HG02884 (cell line): ENCODE measurements around the gene RUBCN.
"Not testable (repeated sequence)": the region's sequence is repeated elsewhere in the genome, so short reads cannot be mapped to it uniquely, and the experiment has no call there.

Experiments used
- ATAC-seq: cut with Tn5 transposase; IDR thresholded peaks from one replicate; pipeline ENCODE4 v1.9.1; 2021; ENCODE audit warnings: mild to moderate bottlenecking, moderate library complexity; ENCODE audit not compliant: unreplicated experiment

Gene RUBCN

DNA sequence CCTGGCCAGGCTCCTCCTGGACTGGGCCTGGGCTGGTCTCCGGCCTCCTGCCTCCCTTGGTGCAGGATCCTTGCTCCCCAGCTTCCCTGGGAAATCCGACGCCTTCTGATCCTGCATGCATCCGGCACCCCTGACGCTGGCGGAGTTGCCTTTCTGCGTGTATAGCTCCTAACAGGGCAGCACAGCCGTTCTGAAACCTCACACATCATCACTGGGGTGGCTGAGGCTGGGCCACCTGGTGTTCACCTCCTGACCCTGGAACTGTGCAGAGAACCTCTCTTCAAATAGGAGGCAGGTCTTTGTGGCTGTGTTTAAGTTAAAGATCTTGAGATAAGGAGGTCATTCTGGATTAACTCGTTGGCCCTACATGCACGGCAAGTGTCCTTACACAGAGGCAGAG lies 77.6 kb downstream of the RUBCN start:
- ATAC-seq: not testable (repeated sequence)

DNA sequence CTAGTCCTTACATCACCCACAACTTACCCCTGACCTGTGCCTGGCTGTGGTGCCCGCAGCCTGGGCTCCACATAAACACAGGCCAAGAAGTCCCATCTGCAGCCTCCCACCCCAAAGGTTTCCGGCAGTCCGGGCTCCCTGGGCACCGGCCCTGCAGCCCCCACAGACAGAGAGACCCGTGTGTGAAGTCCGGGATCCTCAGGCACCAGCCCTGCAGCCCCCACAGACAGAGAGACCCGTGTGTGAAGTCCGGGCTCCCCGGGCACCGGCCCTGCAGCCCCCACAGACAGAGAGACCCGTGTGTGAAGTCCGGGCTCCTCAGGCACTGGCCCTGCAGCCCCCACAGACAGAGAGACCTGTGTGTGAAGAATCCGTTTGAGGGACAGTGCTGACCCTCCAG lies 78.0 kb downstream of the RUBCN start:
- not testable (repeated sequence) for ATAC-seq

DNA sequence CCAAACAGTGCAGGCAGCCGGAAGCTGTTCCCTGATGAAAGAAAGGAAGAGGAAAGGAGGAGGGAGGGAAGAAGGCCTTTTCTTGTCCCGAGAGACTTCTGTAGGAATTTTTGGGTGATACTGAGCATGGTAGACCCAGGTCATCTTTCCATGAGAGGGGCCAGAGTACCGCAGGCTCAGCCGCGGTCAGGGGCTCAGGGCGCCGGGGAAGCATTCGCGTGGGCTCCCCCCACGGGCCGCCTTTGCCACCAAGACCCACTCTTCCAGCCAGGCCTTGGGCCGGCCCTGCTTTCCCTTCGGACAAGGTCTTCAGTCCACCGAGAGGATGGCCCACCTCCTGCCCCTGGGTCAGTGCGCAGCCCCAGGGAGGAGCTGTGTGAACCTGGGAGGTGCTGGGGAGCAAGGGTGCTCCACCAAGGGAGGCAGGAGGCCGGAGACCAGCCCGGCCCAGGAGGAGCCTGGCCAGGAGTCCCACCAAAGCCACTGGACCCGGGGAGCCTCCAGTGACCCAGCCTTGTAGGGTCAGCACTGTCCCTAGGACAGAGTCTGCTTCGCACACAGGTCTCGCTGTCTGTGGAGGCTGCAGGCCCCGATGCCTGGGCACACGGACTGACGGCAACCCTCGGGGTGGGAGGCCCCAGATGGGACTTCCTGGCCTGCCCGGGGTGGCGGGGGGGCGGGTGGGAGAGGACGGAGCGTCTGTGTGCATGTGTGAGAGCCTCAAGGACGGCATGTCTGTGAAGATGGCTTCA lies 79.0 kb downstream of the RUBCN start:
- not testable (repeated sequence) for ATAC-seq

DNA sequence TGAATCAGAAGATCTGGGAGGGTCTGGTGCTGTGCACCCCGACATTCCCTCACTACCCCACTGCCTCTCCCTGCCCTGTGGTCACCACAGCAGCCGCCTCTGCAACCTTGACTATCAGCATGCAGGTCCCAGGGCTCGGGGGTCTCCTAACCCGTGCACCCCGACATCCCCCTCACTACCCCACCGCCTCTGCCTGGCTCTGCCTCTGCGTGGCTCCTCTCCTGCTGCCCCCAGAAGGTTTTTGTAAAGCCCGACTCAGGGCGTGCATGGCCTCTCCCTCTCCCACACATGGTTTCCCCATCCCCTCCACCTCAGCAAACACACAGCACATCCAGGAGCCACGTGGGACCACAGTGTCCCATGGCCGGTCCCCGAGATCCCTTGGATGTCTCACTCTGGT lies 79.7 kb downstream of the RUBCN start:
- not testable (repeated sequence) for ATAC-seq

DNA sequence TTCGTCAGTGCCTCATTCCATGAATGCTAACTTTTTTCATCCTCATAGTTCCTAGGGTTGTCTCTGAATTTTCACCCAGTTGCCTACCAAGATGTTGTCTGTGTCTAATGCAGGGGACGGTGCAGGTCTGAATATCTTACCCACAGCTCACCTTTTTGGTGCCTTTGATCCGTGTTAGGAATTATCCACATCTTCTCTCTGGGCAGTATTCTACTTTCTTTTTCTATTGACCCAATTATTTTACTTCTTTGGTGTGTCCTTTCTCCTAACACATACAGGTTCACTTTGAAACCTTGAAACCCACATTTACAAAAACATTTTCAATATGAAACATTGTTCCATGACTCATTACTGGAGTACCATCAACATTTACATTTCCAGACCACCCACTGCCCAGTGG lies 80.6 kb downstream of the RUBCN start:
- not testable (repeated sequence) for ATAC-seq

DNA sequence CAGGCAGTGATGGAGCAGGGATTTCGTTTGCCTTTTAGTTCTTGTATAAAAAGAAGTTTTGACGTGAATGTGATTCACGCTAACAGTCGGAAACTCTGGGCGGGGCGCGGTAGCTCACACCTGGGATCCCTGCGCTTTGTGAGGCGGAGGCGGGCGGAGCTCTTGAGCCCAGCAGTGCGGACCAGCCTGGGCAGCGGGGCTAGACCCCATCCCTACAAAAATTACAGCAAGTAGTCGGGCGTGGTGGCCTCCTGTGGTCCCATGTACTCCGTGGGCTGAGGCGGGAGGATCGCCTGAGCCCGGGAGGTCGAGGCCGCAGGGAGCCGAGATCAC lies 81.7 kb downstream of the RUBCN start:
- ATAC-seq: peak; percentile 36

DNA sequence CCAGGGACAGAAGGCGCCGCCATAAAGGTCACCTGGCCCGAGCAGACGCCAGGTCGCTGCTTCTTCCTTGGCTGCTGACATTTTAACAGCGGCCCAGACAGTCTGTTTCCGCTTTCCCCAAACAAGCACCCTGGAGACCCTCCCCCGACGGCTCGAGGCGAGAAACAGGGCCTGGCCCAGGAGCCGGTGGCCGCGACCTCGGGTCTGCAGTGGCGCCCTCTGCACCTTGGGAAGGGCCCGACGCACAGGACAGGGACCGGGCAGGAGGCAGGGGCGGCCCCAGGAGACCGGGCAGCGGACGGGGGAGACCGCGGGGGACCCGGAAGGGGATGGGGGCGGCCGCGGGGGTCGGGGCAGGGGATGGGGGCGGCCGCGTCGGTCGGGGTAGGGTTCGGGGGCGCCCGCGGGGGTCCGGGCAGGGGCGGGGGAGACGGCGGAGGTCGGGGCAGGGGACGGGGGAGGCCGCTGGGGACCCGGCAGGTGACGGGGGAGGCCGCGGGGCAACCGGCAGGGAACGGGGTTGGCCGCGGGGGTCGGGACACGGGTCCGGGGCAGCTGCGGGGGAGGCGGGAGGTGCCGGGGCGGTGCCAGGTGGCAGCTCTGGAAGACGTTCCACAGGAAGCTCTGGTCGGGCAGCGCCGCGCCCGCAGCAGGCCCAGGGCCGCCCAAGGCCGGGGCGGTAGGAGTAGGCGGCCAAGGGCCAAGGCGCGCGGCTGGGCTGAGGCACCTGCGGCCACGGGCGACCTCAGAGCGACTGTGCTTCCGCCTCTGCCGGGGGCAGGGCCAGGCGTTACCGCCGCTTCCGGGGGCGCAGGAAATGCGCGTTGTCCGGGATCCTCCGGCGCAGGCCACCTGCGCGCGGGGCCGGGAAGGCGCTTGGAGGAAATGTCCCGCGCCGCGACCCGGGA lies 82.4 kb downstream of the RUBCN start:
- ATAC-seq: peak; percentile 90

DNA sequence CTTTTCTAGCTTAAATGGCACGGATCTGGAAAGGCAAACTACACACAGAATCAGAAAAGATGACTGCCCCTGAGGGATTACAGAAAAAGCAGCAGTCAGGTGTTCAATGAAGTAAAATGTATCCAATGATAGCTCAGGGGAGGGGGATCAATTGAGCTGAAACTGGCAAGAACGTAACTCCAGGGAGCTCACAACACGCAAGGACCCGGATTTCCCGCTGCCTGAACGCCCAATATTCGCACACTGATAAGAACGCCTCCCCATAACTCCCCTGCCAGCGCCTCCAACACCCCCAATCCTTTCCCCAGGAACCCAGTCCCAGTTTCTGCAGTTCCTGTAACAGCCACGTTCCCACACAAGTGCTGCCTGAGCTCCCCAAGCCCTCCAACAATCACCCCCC lies 83.8 kb downstream of the RUBCN start:
- ATAC-seq: not testable (repeated sequence)

DNA sequence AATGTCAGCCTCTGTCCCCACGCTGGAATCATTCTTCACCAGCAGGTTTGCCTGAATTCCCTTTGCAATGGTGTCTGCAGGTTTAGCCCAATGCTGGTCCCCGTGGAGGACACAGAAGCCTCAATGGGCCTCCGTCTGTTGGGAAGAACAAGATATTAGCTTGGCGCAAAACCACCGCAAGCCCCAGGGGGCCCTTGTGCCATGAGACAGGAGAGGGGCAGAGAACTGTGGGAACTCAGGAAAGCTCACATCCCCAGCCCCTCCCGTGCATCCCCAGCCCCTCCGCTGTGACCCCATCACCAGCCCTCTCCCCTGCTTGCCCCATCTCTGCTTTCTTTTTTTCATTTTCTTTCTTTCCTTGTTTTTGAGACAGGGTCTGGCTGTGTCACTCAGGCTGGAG lies 89.1 kb downstream of the RUBCN start:
- not testable (repeated sequence) for ATAC-seq

DNA sequence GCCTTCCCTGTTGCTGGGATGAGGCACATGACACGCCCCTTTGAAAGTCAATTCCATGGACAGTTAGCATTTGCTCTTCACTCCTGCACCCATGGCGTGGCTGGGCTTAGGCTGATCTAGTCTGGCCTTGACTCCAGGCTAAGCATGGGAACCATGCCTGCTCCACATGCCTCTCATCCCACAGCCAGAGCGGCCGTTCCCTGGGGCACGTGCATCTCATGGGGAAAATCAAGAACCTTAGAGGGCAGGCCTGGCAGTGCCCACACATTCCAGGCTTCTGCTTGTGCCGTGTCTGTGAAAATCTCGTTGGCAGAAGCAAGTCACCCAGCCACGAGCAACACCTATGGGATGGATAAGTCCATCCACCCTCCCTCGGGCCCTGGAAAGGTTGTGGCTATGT lies 89.5 kb downstream of the RUBCN start:
- ATAC-seq: not testable (repeated sequence)

DNA sequence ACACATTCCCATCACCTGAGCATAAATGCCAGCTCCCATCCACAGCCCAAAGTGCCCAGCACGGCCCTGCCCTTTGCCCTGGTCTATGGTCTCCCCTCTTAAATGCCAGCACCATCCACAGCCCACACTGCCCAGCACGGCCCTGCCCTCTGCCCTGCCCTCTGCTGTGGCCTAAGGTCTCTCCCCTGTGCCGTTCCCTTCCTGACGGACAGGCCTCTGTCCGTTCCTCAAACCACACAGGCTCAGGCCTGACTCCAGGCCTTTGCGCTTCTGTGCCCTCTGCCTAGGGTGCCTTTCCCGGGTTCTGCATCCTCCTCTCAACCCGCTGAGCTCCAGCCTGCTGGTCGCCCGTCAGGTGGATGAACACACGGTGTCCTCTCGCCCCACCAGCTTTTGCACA lies 90.4 kb downstream of the RUBCN start:
- ATAC-seq: not testable (repeated sequence)

DNA sequence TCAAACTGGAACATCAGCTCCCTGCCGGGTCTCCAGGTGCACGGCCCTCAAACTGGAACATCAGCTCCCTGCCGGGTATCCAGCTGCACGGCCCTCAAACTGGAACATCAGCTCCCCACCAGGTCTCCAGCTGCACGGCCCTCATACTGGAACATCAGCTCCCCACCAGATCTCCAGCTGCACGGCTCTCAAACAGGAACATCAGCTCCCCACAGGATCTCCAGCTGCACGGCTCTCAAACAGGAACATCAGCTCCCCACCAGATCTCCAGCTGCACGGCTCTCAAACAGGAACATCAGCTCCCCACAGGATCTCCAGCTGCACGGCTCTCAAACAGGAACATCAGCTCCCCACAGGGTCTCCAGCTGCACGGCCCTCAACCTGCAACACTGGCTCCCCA lies 99.1 kb downstream of the RUBCN start:
- ATAC-seq: not testable (repeated sequence)

DNA sequence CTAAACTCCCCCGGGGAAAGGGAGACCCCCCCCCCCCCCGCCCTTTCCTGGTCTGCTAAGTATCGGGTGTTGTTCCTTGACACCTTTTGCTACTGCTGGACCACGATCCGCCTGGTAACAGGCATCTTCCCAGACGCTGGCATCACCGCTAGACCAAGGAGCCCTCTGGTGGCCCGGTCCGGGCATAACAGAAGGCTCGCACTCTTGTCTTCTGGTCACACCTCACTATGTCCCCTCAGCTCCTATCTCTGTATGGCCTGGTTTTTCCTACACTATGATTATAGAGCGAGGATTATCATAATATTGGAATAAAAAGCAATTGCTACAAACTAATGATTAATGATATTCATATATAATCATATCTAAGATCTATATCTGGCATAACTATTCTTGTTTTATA lies 104.7 kb downstream of the RUBCN start:
- ATAC-seq: not testable (repeated sequence)

DNA sequence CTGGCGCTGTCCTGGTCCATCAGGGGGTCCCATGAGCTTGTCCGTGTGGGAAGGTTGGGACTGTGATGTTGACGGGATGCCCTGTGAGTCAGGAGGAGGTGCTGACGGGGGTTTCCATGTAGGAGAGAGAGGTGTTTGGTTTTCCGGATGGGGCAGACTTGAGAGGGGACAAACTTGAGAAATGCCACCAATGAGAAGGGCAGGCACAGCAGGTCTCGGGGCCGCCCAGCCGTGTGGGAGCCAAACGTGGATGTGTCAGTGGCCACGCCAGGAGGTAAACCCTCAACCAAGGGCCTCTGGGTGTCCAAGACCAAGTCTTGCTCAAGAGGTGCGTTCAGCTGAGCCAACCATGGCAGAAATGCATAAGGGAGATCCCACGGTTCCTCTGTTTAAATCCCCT lies 105.9 kb downstream of the RUBCN start:
- not testable (repeated sequence) for ATAC-seq

DNA sequence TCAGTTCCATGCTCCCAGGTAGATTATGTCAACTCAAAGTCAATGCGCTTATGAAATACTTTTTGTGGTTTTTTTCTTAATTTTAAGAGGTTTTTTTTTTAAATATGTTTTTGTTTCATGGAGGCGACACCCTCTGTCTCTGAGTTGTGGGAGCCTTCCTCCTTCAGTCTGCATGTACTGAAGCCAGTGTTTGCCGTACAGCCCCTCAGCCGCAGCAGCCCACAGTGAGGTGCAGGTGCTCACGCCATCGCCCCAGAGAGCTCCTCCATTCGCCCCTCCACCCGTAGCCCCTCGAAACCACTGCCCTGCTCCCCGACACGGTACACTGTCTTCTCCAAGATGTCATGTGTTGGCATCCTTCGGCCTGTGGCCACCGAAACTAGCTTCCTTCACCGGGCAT lies 107.4 kb downstream of the RUBCN start:
- ATAC-seq: not testable (repeated sequence)

DNA sequence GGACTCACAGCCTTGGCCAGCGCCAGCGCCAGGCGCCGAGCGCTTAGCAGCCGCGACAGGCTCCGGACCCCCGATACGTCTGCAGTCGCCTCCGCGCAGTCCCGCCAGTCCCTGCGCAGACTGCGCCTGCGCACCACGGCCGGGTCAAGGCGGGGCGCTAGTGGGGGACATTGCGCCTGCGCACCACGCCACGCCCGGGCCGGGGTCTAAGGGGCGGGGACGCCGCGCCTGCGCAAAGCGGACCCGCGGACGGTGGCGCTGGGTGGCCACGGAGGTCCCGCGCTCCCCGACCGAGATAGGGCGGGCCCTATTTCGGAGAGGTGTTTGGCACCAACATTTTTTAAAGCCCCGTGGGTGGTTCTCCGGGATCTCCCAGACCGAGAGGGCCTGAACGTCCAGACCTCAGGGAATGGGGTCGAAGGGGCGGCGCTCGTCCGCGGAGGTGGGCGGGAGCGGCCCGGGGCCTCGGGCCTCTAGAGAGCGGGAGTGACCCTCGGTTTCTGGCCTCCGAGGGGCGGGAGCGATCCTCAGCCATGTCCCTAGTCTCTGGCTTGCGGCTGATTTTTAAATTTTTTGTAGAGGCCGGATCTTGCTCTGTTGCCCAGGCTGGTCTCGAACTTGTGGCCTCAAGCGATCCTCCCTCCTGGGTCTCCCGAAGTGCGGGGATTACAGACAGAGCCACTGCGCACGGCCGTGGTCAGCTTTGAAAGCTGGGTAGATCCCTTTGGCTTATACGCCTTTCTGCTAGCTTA lies 108.8 kb downstream of the RUBCN start:
- peak; percentile 73 for ATAC-seq

DNA sequence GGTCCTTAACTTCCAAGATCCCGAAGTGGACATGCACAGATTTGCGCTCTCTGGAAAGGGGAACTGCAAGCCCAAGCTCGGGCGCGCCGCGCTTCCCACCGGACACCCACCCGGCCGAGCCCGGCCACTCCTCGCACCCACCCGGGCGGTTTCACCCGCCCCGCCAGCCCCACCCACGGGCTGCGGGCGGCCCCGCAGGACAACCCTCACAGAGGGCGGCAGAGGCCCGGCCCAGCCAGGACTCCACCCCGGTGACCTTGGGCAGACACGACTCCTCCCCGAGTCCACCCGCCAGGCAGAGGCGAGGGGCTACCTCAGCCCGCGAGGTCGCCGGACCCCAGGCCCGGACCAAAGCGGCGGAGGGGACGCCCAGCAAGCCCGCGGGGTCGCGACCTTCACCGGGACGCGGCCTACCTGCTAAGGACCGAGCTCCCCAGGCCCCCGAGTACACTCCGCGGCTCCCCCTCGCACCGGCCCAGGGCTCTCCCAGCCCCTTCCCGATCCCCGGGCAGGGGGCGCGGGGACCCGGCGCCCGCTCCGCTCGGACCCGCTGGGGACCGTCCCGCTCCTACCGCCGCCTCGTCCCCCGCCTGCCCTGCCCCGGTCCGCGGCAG lies 109.4 kb downstream of the RUBCN start:
- peak; percentile 44 for ATAC-seq

DNA sequence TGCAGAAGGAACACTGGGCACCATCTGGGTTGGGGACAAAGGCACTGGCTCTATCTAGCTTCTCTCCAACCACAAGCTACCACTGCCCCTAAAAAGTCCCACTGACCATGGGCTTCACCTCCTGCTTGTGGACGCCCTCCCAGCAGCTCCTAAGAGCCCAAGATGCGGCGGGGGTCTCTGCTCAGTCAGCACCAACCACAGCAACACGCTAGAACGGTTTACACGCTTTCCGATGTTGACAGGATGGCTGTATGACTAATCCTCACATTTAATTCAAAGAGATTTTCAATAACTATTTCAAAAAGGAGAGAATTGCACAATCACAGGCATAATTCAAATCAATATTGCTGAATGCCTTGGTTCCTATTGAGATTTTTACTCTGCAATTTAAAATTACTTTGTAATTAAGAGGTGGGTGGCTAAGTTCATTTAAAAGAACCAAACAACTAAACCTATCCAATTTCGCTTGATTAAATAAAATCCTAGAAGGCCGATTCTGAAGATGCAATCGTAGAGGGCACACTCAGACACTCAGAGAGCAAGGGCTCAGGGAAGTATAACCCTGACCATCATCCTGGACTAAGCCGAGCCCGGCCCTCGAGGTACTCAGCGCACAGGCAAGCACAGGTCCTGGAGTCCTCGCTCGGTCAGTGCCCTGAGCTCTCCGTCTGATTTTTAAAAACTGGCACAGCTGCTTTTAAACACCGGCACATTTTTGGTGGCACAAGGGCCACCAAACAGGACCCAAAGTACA lies 110.1 kb downstream of the RUBCN start:
- ATAC-seq: peak; percentile 23

DNA sequence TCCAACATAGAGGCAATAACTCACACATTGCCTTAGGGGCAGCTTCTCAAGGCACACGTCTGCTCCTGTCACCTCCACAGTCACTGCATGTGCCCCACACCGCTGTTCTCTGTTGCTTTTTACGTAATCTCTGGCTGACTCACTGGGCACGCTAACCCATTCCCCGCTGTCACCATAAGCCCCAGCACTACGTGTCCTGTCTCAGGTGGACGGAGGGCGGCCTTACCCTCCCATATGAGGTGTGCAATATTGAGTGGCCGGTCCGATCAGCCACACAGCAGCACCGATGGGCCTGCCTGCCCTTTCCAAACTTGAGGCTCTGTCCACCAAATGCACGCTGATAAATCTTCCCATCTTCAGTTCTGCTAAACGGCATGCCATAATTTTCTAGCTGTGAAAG lies 115.2 kb downstream of the RUBCN start:
- ATAC-seq: not testable (repeated sequence)
